Nephron progenitor cell (in vitro differentiated cells): ENCODE results near the gene ARHGEF12.

Experiments used
- DNase-seq: peaks from one replicate; pipeline ENCODE4 v3.0.0; 2021
- H3K27ac Mint-ChIP-seq: 2 replicates; pipeline ENCODE4 v1.8.0; 2021; ENCODE audit warnings: mild to moderate bottlenecking, moderate library complexity, mixed read lengths
- H3K27me3 Mint-ChIP-seq: 2 replicates; pipeline ENCODE4 v1.8.0; 2021; ENCODE audit warnings: mild to moderate bottlenecking, low read depth, mixed read lengths; ENCODE audit not compliant: poor library complexity
- H3K36me3 Mint-ChIP-seq: 2 replicates; pipeline ENCODE4 v1.8.0; 2021; ENCODE audit warnings: low read depth, mixed read lengths
- H3K4me1 Mint-ChIP-seq: 2 replicates; pipeline ENCODE4 v1.8.0; 2021; ENCODE audit warnings: mixed read lengths
- H3K4me3 Mint-ChIP-seq: 2 replicates; pipeline ENCODE4 v1.8.0; 2021; ENCODE audit warnings: mild to moderate bottlenecking, moderate library complexity, mixed read lengths
- H3K9me3 Mint-ChIP-seq: 2 replicates; pipeline ENCODE4 v1.8.0; 2021; ENCODE audit warnings: mild to moderate bottlenecking, moderate library complexity, mixed read lengths
- TF ChIP-seq, protein P1 (sequence below): fragments of 200-600 bp; sonication (generic); IDR thresholded peaks from 2 replicates; pipeline ENCODE4 v1.5.0; 2021; ENCODE audit warnings: antibody characterized with exemption

The ARHGEF12 gene

DNA sequence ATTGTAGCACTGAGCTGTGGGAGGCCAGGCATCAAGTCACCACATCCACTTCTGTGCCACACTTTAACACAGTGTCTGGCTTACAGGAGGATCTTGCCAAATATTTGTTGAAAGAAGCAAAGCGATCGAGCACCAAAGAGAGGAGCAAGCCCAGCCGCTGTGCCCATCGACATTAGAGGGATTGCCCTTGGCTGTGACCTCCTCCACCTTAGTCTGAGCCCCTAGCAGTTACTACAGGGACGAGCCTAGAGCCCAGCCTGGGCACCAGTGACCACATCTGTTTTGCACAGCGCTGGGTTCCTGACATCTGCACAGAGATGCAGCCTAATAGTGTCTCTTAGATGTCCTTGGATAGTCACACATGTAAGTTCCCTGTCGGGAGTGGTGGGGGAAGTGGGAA lies 193.0 kb downstream of the ARHGEF12 start:
- TF ChIP-seq, protein P1, sequence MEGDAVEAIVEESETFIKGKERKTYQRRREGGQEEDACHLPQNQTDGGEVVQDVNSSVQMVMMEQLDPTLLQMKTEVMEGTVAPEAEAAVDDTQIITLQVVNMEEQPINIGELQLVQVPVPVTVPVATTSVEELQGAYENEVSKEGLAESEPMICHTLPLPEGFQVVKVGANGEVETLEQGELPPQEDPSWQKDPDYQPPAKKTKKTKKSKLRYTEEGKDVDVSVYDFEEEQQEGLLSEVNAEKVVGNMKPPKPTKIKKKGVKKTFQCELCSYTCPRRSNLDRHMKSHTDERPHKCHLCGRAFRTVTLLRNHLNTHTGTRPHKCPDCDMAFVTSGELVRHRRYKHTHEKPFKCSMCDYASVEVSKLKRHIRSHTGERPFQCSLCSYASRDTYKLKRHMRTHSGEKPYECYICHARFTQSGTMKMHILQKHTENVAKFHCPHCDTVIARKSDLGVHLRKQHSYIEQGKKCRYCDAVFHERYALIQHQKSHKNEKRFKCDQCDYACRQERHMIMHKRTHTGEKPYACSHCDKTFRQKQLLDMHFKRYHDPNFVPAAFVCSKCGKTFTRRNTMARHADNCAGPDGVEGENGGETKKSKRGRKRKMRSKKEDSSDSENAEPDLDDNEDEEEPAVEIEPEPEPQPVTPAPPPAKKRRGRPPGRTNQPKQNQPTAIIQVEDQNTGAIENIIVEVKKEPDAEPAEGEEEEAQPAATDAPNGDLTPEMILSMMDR, result no peak
- no peaks in the 10 kb centered on the region for H3K36me3 Mint-ChIP-seq
- no peaks in the 10 kb centered on the region for H3K9me3 Mint-ChIP-seq
- DNase-seq, result no peak
- no peak overlapping the region for H3K4me3 Mint-ChIP-seq
- H3K27ac Mint-ChIP-seq, result no peak overlapping the region
- peaks cover 16% of the 10 kb centered on the region for H3K4me1 Mint-ChIP-seq
- H3K27me3 Mint-ChIP-seq, result peaks cover 47% of the 10 kb centered on the region

DNA sequence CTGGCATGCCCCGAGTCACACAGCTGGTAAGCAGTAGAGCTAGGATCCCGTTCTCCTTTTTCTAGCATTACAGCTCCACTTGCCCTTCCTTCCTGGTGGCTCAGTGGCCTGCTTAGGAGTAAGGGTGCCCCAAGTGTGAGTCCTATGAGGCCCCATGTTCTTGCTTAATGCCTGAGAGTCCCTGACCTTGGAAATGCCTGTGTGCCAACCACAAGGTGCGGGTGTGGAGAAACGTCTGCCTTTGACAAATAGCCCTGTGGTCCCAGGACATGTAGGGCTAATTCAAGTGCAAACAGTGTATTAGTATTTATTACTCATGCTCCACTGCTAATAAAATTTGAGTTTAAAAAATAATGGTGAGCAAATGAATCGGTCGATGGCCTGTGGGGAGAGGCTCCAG lies 193.7 kb downstream of the ARHGEF12 start:
- no peaks in the 10 kb centered on the region for H3K36me3 Mint-ChIP-seq
- no peaks in the 10 kb centered on the region for H3K9me3 Mint-ChIP-seq
- H3K4me1 Mint-ChIP-seq, result peaks cover 17% of the 10 kb centered on the region
- no peak overlapping the region for H3K27ac Mint-ChIP-seq
- no peak for DNase-seq
- TF ChIP-seq, protein P1, result no peak
- H3K4me3 Mint-ChIP-seq, result no peak overlapping the region
- peaks cover 45% of the 10 kb centered on the region for H3K27me3 Mint-ChIP-seq

DNA sequence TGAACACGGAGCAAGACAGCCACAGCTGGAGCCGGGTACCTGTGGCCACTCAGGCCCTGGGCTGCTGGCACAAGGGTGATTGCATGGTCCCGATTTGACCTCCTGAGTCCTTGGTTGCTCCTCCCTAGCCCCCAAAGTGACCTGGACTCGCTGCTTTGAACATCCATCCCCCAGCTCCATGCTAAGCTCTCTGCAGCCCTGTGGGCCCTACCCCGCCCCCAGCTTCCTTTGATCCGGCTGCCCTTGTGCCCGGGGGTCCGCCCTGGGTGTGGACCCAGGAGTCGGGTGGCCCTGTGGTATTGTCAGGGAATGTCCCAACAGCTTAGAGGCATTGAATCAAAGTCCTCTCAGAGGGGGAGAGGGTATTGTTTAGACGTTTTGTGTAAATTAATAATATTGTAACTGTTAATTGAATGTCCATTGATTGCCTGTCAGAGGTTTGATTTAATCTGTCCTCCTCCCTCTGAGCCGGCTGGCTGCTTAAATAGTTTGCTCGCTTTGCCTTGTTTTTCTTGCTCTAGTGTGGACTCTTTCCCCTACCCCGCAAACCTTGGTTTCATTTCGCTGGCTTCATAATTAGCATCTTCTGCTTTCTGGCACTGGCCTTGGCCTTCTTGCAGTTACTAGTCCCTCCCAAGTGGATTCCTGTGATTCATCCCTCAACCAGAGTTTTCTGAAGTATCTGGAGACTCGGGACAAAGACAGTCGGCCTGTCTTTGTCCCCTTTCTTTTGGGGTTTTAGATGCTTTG lies 196.0 kb downstream of the ARHGEF12 start:
- H3K27ac Mint-ChIP-seq, result no peak overlapping the region
- TF ChIP-seq, protein P1, result no peak

DNA sequence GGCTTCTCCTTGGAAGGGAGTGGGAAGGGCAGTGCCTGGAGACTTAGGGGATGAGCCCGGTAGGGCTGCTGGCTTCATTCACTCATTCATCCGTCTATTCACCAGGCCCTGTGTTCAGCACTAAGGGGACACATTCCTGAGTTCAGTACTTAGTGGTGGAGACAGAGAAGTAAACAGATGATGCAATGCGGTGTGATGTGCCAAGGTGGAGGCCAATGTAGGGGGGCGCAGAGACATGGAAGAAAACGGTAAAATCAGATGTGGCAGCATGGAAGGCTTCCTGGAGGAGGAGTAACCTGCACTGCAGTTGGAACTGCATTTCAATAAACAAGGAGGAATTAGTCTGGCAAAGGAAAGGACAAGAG lies 196.6 kb downstream of the ARHGEF12 start:
- Mint-ChIP-seq H3K4me1 (peaks cover 22% of the 10 kb centered on the region), H3K9me3 (no peaks in the 10 kb centered on the region), H3K27me3 (peaks cover 44% of the 10 kb centered on the region), H3K36me3 (no peaks in the 10 kb centered on the region), H3K27ac (no peak overlapping the region), H3K4me3 (peak overlapping the region; percentile 44)
- TF ChIP-seq, protein P1, result no peak
- no peak for DNase-seq

More for the DNA sequence above, 196.0 kb downstream of the ARHGEF12 start:
- no peaks in the 10 kb centered on the region for H3K36me3 Mint-ChIP-seq
- DNase-seq, result no peak
- H3K9me3 Mint-ChIP-seq, result no peaks in the 10 kb centered on the region
- peaks cover 22% of the 10 kb centered on the region for H3K4me1 Mint-ChIP-seq
- H3K27me3 Mint-ChIP-seq, result peaks cover 39% of the 10 kb centered on the region
- peak overlapping the region; percentile 44 for H3K4me3 Mint-ChIP-seq

DNA sequence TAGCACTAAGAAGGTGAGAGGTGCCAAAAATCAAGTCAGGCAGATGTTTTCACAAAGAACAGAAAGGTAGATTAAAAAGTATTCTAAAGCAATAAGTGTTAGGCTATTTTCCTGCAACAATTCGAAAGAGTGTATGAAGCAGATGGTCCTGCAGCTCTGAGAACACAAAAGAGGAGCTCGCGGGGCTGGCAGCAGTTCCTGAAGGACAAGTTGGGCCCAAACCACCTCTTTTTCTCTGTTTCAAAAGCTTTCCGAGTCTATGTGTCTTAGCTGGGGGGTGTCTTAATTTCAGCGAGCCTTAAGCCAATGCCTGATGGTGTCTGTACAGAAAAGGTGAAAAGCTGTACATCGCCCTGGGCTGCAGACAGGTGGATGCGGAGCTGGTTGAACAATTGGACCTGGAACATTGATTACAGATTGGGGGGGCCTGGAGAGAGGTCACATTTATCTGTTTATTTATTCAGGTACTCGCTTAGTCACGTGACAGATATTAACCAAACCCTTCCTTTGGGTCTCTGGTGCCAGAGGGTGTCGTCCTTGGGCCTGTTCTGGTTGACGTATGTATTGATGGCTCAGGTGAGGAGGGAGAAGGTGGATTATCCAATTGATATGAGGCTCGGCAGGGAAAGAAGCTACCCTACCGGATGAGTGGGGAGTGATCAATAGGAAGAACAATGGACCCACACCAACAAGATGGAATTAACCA lies 200.0 kb downstream of the ARHGEF12 start:
- DNase-seq, result no peak
- Mint-ChIP-seq H3K36me3 (no peaks in the 10 kb centered on the region), H3K27me3 (peaks cover 24% of the 10 kb centered on the region), H3K9me3 (no peaks in the 10 kb centered on the region), H3K27ac (no peak overlapping the region), H3K4me1 (peaks cover 43% of the 10 kb centered on the region), H3K4me3 (no peak overlapping the region)
- TF ChIP-seq, protein P1, result no peak
